ENCODE measurements around the gene KRT74. TPM values are rescaled to one million over a fixed set of nuclear protein-coding genes. Genes with fewer than 3 reads are reported as not detected.

KRT74 gene
- total RNA-seq, 1 experiment from 2014 or later = not detected

- Histone ChIP-seq H3K4me3 (no peak overlapping the region), H3K9me3 (ENCODE audit: insufficient read depth, low read depth) (no peaks in the 10 kb centered on the region), H3K27me3 (ENCODE audit: insufficient read depth, low read depth) (no peaks in the 10 kb centered on the region), H4K20me1 (ENCODE audit: insufficient read depth) (no peaks in the 10 kb centered on the region), H3F3A (ENCODE audit: insufficient read depth, low read depth) (no peaks in the 10 kb centered on the region), H3K36me3 (ENCODE audit: low read depth) (no peaks in the 10 kb centered on the region), H2AFZ (no peak overlapping the region), H3K4me1 (replicated peaks; ENCODE audit: insufficient read depth) (no peaks in the 10 kb centered on the region), H3K4me2 (no peak overlapping the region), H3K79me2 (ENCODE audit: low read depth) (no peaks in the 10 kb centered on the region), H3K9me2 (ENCODE audit: insufficient read depth) (no peaks in the 10 kb centered on the region), H3K27ac (no peak overlapping the region)
- no TSS peak for BruUV-seq (replicated peaks)
- TF ChIP-seq CTCF (conservative IDR thresholded peaks at IDR 0.05) (no peak), EZH2 (IDR thresholded peaks at IDR 0.05; ENCODE audit: low read depth) (no peak)
- ChIA-PET CTCF (no interaction called here), POLR2A (ENCODE audit: unreplicated experiment) (no interaction called here)
- intact Hi-C loops (cut with micrococcal nuclease; ENCODE audit: unreplicated experiment) = no loop called here
- no peak for DNase-seq
Observed at GRCh38 chr12:52573306-52573705, 337 bp downstream of the KRT74 start.

DNA sequence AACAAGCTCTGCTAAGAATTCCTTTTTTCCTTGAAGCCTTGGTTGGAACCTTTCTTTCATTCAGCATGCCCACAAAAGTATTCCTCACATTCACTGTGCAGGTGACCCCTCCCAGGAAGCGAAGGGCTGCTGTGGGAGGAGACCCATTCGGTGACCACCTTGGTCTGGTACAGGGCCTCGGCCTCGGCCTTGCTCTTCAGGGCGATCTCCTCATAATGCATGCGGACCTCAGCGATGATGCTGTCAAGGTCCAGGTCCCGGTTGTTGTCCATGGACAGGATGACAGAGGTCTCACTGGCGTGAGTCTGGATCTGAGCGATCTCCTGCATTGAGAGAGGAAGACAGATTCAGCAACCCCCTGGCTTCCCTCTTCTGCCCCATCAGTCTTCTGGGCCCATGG lies 3.1 kb downstream of the KRT74 start:
- ChIA-PET POLR2A (ENCODE audit: unreplicated experiment) (no interaction called here), CTCF (no interaction called here)
- H3K27ac ChIP-seq = no peak overlapping the region
- no peak overlapping the region for H3K4me2 ChIP-seq
- no peak overlapping the region for H3K4me3 ChIP-seq
- H3K79me2 ChIP-seq (ENCODE audit: low read depth) = no peaks in the 10 kb centered on the region
- no peaks in the 10 kb centered on the region for H3K27me3 ChIP-seq (ENCODE audit: insufficient read depth, low read depth)
- no peaks in the 10 kb centered on the region for H3K9me2 ChIP-seq (ENCODE audit: insufficient read depth)
- TF ChIP-seq CTCF (conservative IDR thresholded peaks at IDR 0.05) (no peak), EZH2 (IDR thresholded peaks at IDR 0.05; ENCODE audit: low read depth) (no peak)
- no peaks in the 10 kb centered on the region for H3K4me1 ChIP-seq (replicated peaks; ENCODE audit: insufficient read depth)
- no peak overlapping the region for H2AFZ ChIP-seq
- no peak for DNase-seq
- H4K20me1 ChIP-seq (ENCODE audit: insufficient read depth) = no peaks in the 10 kb centered on the region
- H3K36me3 ChIP-seq (ENCODE audit: low read depth) = no peaks in the 10 kb centered on the region
- H3K9me3 ChIP-seq (ENCODE audit: insufficient read depth, low read depth) = no peaks in the 10 kb centered on the region
- no TSS peak for BruUV-seq (replicated peaks)
- no peaks in the 10 kb centered on the region for H3F3A ChIP-seq (ENCODE audit: insufficient read depth, low read depth)
- intact Hi-C loops (cut with micrococcal nuclease; ENCODE audit: unreplicated experiment) = no loop called here

- no peaks in the 10 kb centered on the region for H3K9me2 ChIP-seq (ENCODE audit: insufficient read depth)
- ChIA-PET POLR2A (ENCODE audit: unreplicated experiment) (no interaction called here), CTCF (no interaction called here)
- no peaks in the 10 kb centered on the region for H3F3A ChIP-seq (ENCODE audit: insufficient read depth, low read depth)
- no peak overlapping the region for H3K27ac ChIP-seq
- TF ChIP-seq CTCF (conservative IDR thresholded peaks at IDR 0.05) (no peak), EZH2 (IDR thresholded peaks at IDR 0.05; ENCODE audit: low read depth) (no peak)
- intact Hi-C loops (cut with micrococcal nuclease; ENCODE audit: unreplicated experiment) = no loop called here
- no peaks in the 10 kb centered on the region for H3K4me1 ChIP-seq (replicated peaks; ENCODE audit: insufficient read depth)
- no peaks in the 10 kb centered on the region for H3K79me2 ChIP-seq (ENCODE audit: low read depth)
- no peak overlapping the region for H3K4me2 ChIP-seq
- H3K27me3 ChIP-seq (ENCODE audit: insufficient read depth, low read depth) = no peaks in the 10 kb centered on the region
- no peaks in the 10 kb centered on the region for H3K36me3 ChIP-seq (ENCODE audit: low read depth)
- H4K20me1 ChIP-seq (ENCODE audit: insufficient read depth) = no peaks in the 10 kb centered on the region
- DNase-seq = no peak
- BruUV-seq (replicated peaks) = no TSS peak
- no peak overlapping the region for H3K4me3 ChIP-seq
- H2AFZ ChIP-seq = no peak overlapping the region
- H3K9me3 ChIP-seq (ENCODE audit: insufficient read depth, low read depth) = no peaks in the 10 kb centered on the region
Observed at GRCh38 chr12:52568111-52568510, 5.5 kb downstream of the KRT74 start.

Measured in PC-9 (cell line).